Osteocyte (in vitro differentiated cells): ENCODE data around the gene DBN1. TPM values are rescaled to one million over a fixed set of nuclear protein-coding genes. Genes with fewer than 3 reads are reported as not detected.
A peak's percentile ranks its signal among the peaks of the same experiment; 100 is the strongest.

Experiments
- DNase-seq: peaks from one replicate; pipeline ENCODE4 v3.0.0; 2021; ENCODE audit warnings: mixed read lengths; ENCODE audit not compliant: unreplicated experiment; ENCODE audit errors: extremely low spot score
- H3K27ac Mint-ChIP-seq: one replicate; pipeline ENCODE4 v1.8.0; 2021; ENCODE audit warnings: mild to moderate bottlenecking, mixed read lengths; ENCODE audit not compliant: unreplicated experiment
- H3K27me3 Mint-ChIP-seq: one replicate; pipeline ENCODE4 v1.8.0; 2021; ENCODE audit warnings: mixed read lengths; ENCODE audit not compliant: unreplicated experiment
- H3K36me3 Mint-ChIP-seq: one replicate; pipeline ENCODE4 v1.8.0; 2021; ENCODE audit warnings: mixed read lengths; ENCODE audit not compliant: unreplicated experiment
- H3K4me1 Mint-ChIP-seq: one replicate; pipeline ENCODE4 v1.8.0; 2021; ENCODE audit warnings: mixed read lengths; ENCODE audit not compliant: unreplicated experiment
- H3K4me3 Mint-ChIP-seq: one replicate; pipeline ENCODE4 v1.8.0; 2021; ENCODE audit warnings: mild to moderate bottlenecking, moderate library complexity, mixed read lengths; ENCODE audit not compliant: unreplicated experiment
- H3K9me3 Mint-ChIP-seq: one replicate; pipeline ENCODE4 v1.8.0; 2021; ENCODE audit warnings: mixed read lengths; ENCODE audit not compliant: unreplicated experiment
- total RNA-seq: library from RNA; stranded (reverse); gene quantifications from 2 replicates; pipeline ENCODE4 v1.2.1, GENCODE V29; 2021
- TF ChIP-seq, protein P1 (sequence below): fragments of 200-600 bp; sonication (generic); IDR thresholded peaks from 2 replicates; pipeline ENCODE4 v1.5.0; 2021; ENCODE audit warnings: antibody characterized with exemption, mild to moderate bottlenecking, moderate library complexity

Gene DBN1
- total RNA-seq, 1 donor from 2014 or later = 248 TPM

DNA sequence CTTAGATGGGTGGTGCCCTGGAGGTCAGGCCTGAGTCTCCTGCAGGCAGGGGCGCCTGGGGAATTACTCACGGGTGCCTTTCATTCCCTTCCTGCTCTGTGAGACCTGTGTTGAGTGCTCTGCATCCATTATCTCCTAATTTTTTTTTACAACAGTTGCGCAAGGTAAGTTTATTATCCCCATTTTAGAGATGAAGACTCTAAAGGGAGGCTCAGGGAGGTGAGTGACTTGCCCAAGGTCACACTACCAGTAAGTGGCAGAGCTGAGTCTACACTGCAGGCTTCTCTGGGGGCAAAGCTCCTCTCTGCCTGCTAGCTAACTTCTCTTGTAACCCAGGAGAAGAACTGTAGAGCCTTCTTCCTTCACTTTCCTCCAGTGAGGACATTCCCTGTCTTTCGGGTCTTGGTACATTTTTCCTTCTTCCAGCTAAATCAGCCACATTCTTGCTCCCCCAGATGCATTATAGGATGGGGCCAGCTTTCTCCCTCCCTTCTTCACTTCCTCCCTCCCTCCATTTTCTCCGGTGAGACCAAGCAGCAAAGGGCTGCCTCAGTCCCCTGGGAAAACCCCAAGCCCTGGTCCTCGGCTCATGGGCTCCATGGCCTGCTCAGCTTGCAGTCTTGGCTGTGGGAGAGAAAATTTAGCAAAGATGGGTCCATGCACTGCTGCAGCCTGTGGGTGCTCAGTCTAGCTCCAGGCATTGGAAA is 25.0 kb downstream of the DBN1 start:
- H3K27ac Mint-ChIP-seq = peak overlapping the region; percentile 76
- peaks cover 20% of the 10 kb centered on the region for H3K4me1 Mint-ChIP-seq
- H3K4me3 Mint-ChIP-seq = peak overlapping the region; percentile 19
- no peaks in the 10 kb centered on the region for H3K27me3 Mint-ChIP-seq
- DNase-seq = no peak
- no peaks in the 10 kb centered on the region for H3K36me3 Mint-ChIP-seq
- TF ChIP-seq, protein P1, sequence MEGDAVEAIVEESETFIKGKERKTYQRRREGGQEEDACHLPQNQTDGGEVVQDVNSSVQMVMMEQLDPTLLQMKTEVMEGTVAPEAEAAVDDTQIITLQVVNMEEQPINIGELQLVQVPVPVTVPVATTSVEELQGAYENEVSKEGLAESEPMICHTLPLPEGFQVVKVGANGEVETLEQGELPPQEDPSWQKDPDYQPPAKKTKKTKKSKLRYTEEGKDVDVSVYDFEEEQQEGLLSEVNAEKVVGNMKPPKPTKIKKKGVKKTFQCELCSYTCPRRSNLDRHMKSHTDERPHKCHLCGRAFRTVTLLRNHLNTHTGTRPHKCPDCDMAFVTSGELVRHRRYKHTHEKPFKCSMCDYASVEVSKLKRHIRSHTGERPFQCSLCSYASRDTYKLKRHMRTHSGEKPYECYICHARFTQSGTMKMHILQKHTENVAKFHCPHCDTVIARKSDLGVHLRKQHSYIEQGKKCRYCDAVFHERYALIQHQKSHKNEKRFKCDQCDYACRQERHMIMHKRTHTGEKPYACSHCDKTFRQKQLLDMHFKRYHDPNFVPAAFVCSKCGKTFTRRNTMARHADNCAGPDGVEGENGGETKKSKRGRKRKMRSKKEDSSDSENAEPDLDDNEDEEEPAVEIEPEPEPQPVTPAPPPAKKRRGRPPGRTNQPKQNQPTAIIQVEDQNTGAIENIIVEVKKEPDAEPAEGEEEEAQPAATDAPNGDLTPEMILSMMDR = no peak
- H3K9me3 Mint-ChIP-seq = no peaks in the 10 kb centered on the region

DNA sequence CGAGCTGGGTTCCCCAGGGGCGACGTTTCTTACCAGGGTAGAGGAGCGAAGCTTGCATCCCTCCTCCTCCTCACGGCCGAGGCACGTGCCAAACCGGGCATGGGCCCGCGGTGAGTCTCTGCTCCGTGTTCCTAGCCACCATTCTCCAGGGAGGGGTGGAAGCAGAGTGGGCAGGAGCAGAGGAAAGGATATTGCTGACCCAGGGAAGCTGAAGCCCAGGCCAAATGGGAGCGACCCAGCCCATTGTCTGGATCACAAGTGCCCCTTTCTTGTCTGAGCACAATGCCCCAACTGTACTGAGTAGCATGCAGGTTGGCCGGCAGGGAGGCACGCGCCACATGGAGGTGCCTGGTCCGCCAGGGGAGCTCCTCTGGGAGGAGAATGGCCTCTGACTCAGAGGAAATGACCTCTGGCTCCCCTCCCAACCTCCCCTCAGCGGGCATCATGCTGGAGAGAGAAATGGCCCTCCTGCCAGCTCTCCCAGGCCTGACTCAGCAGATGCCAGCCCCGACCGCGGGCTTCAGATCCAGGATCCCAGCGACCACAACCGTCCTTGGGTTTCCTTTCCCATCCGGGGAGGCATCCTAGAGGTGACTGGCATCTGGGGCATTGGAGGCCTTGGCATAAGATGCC is 25.7 kb downstream of the DBN1 start:
- DNase-seq = no peak
- Mint-ChIP-seq H3K4me1 (peaks cover 20% of the 10 kb centered on the region), H3K4me3 (peak overlapping the region; percentile 64), H3K36me3 (no peaks in the 10 kb centered on the region), H3K9me3 (no peaks in the 10 kb centered on the region), H3K27ac (peak overlapping the region; percentile 76), H3K27me3 (no peaks in the 10 kb centered on the region)
- TF ChIP-seq, protein P1 = no peak

DNA sequence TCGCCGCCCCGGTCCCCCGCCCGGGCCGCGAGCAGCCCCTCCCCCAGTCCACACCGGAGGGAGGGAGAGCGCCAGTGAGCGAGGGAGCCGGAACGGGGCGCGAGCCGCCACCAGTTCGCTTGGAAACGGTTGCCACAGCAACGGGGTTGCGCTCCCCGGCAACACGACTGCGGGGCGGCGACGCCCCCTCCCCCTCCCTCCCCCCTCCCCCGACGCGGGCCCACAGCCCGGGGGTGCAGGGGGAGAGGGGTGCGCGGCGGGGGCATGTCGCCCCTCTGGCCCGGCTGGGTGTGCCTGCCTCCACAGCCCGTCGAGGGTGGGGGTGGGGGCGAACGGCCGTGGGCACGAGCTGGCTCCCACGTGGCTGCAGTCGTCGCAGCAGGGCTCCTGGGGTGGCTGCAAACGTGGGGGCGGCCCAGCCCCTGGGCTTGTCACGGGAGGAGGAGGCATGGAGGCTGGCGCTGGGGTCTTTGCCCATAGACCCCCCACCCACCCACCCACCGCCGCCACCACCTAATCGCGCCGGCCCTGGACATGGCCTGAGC is 26.3 kb downstream of the DBN1 start:
- DNase-seq = no peak
- peaks cover 20% of the 10 kb centered on the region for H3K4me1 Mint-ChIP-seq
- TF ChIP-seq, protein P1 = no peak
- no peaks in the 10 kb centered on the region for H3K9me3 Mint-ChIP-seq
- H3K4me3 Mint-ChIP-seq = peak overlapping the region; percentile 64
- no peak overlapping the region for H3K27ac Mint-ChIP-seq
- H3K27me3 Mint-ChIP-seq = no peaks in the 10 kb centered on the region
- peaks cover 3% of the 10 kb centered on the region for H3K36me3 Mint-ChIP-seq

DNA sequence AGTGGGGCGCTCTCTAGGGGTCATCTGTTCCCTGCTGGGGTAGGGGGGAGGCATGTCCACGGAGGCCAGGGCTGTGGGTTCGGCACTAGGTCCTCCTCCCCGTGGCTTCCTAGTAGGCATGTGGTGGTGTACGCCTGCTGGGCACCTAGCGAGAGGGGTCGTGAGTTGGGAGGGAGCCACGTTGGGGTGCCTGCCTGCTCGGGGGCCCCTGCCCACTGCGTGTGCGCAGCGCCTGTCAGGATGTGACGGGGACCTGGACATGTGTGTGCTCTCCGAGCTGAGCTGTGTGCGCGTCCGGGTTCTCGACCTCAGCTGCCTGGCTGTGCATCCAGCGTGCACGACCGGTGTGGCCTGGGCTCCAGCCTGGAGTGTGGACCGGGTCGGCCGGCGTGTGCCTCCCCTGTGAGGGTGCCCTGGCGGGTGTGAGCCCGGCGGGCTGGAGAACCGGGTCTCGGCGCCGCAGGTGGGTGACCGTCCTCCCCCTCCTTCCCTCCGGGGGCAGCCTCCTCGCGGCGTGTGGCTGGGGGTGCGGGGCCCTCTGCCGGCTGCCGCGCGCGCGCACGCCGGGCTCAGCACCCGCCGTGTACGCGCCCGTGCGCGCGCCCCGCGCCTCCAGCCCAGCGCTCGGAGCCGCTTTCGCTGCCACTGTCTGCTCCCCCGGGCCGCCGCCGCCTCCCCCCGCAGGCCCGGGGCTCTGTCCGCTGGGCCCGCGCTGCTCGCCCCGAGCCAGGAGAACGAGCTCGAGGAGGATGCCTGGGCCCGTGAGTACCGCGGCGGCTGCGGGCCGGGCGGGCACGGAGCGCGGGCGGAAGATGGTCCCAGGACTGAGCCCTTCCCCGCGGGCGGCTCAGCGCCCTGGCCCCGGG is 27.0 kb downstream of the DBN1 start, which contains the start of gene PRR7:
TSS of gene PRR7 (plus strand) at position 615 of the 866 bp plus-strand sequence. CDS start 8,254 bp downstream, outside the sequence.
- no peaks in the 10 kb centered on the region for H3K27me3 Mint-ChIP-seq
- H3K9me3 Mint-ChIP-seq = no peaks in the 10 kb centered on the region
- no peak for DNase-seq
- peaks cover 3% of the 10 kb centered on the region for H3K36me3 Mint-ChIP-seq
- H3K4me1 Mint-ChIP-seq = peaks cover 20% of the 10 kb centered on the region
- peak within 1 kb of the TSS; percentile 76 for H3K27ac Mint-ChIP-seq
- peak within 1 kb of the TSS; percentile 68 for H3K4me3 Mint-ChIP-seq
- TF ChIP-seq, protein P1 = no peak
